HG03354 (cell line): ENCODE data around the gene AMACR.
"Not testable (repeated sequence)": the region's sequence is repeated elsewhere in the genome, so short reads cannot be mapped to it uniquely, and the experiment has no call there.

Experiments
- ATAC-seq: cut with Tn5 transposase; IDR thresholded peaks from one replicate; pipeline ENCODE4 v1.9.1; 2021; ENCODE audit warnings: mild to moderate bottlenecking; ENCODE audit not compliant: unreplicated experiment, poor library complexity, severe bottlenecking

AMACR gene

DNA sequence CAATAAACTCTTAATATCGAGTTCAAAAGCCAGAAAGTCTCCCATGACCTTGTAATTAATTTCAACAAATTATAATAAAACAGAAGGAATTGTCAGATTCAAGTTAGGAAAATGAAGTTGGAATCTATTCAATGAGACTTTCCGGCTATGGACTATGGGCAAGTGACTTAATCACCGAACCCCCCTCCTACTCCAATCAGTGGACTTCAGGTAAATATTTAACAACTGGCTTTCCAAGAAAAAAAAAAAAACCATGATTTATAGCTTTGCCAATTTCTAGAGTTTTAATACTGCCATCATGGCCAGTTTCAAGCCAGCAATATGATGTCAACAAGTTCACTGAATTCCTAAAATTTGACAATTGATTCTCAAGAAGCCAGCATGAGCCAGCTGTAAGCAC, 27.8 kb downstream of the AMACR start:
- no peak for ATAC-seq

DNA sequence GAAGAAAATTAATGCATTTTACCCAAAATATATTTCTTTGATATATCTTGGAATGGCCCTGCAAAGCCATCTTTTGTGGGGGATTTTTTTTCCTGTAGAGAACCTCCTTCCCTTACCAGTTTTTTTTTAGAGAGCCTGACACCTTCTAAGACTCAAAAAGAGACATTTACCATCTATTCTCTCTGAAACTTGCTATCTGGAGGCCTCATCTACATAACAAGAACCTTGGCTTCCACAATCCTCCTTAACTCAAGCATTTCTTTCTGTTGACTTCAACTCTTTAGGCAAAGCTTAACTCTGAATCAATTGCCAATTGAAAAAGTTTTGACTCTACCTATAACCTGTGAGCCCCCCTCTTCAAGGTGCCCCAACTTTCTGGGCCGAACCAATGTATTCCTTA, 29.5 kb downstream of the AMACR start:
- ATAC-seq = no peak

DNA sequence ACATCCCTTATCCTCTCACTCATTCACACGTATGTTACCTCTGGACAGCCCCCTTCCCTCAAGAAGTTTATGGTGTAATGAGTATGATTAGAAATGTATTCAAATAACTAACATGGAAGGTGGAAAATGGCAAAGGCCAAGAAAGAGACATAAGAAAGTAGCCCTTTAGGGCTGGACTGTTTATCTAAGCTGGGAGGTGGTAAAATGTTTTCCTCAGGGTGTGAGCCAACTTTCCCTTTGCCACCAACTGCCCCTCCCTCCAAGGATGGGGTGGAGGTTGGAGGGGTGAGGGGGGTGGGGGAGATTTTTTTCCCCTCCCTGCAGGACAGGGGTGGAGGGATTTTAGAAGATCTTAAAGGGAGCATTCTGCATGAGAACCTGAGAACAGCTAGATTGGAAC, 31.5 kb downstream of the AMACR start:
- ATAC-seq = no peak

DNA sequence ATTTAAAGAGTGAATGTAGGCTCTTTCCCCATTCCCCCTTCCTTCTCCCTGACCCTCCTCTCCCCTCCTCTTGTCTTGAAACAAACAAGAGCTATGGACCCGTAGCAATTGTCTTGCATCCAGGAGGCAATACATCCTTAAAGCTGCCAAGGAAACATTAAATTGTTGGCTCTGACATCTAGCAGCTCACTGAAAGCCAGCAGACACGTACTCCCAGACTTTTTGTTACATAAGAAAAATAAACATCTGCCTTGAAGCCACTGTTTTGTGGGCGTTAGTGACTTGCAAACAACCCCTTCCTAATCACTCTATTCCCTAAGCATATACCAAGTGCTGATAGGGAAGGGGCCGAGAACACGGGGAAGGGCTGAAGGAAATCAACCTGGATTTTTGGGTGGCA, 32.0 kb downstream of the AMACR start:
- no peak for ATAC-seq

DNA sequence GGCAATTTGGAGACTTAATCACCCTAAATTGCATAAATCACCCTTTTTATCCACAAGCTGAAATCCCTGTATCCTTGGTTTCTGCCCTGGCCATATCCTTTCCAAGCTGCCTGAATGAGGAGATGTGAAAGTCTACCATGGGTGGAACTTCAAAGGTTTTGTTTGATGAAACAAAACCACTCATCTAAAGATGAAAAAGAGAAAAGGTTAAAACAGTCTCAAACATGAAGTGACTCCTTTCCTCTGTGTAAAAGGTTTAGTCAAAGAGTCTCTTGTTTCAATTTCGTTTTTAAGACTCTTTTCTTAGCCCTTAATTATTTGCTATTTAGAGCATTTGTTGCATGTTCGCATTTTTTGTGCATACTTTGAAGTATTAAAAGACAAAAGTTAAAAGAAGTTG, 34.6 kb downstream of the AMACR start:
- no peak for ATAC-seq

DNA sequence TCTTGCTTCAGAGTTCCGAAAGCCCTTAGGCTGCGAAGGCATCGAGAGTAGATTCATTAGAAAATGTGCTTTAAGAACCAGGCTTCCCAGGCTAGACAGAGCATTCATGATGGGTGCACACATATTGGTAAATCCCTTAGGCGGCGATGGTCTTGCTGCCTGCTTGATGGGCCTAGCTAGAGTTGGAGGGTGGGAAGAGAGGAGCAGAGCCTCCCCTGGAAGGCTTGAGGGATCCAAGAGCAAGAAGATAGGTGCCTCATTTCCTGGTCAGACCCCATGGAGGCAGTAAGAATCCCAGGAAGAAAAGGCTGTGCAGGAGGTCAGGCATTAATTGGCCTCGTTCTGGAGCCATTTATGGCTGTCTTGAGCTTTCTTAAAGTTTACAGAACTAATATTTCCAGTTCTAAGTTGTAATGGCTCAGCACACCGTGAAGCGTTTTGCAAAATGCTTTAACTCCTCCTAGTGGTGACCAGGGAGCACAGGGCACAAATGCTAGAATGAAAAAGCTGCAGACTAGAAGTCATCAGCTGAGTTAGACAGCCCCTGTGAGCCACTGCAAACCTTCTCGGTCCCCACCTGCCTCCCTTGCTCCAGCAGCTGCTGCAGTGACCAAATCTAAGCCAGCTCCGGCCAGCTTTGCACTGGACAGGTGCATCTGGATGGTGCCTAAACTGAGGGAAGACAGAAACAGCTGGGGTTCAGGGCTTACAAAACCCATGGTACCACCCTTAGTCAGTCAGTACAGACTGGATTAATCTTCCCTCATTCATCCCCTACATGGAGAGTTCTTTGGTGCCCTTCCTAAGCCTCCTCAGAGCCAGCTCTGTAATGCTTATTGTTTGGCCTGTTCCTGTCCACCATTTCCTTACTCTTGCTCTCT, 38.0 kb downstream of the AMACR start:
- peak; percentile 84 for ATAC-seq

DNA sequence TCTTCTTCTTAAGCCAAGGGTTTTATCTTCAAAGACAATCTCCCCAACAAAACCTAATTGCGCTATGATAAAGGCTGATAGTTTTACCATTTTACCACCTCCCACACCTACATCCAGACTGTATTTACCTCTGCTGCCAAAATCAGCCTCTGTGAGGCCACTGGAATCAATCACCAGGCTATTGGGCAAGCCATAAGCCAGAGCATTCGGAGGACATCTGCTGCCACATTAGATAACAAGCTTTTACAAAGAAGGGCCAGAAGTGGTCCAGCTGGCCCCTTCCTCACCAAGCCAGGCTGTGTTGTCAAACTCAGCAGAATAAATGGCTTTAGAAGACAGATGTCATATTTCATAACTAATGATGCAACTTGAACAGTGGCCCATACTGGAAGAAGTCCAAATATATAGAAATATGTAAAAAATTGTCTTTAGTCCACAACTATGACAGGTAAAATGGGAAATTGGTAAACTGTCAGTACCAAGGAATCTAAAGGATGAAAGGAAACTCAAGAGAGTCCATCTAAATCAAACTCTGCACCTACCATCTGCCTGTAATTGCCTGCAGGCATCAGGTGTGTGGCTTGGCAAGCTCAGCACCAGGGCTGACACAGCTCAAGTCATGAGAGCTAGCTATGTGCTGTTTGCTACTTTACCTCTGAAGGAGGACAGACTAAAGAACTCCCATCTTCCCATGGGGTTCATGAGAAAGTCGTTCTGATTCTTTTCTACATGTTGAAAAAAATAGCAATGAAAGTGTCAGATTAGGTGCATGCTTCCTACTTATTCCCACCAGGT, 39.4 kb downstream of the AMACR start:
- no peak for ATAC-seq

DNA sequence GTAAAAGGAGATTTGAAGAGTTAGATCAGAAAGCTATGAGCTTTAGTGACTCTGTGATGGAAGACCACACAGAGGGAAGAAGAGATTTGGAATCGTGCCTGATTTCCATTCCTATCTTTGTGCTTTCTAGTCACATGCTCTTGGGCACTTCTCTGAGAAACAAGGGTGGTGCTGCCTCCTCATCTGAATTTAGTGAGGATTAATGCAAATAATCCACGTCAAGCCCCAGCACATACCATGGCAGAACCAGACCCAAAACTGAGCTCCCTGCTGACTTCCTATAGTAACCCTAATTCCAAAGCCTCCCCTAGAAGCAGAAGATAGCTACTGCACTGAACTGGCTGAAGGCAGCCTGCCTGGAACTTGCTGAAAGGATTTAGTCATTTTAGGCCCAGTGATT, 41.0 kb downstream of the AMACR start:
- ATAC-seq = no peak

DNA sequence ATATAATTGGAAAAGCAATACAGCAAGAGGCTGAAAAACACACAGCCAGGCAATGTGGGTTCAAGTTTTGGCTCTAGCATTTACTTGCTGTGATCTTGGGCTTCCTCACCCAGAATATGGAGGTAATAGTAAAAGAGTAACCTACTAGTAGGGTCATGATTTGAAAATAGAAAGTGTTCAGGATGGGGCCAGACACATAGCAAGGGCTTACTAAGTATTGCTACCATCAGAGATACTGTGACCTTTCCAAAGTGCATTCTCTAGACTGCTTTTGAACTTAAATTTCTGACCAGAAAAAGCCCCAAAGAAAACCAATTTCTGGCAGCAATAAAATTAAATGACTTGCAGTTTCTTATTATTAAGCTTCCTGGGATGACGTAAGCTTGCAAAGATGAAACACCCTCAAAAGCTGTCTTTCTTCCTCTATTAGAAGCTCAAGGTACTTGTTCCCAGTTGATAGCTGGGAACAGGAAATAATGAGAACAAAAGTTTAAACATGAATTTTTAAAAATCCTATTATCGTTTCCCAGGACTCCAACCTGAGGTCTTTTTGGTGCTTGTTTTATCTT, 43.6 kb downstream of the AMACR start:
- ATAC-seq = no peak

DNA sequence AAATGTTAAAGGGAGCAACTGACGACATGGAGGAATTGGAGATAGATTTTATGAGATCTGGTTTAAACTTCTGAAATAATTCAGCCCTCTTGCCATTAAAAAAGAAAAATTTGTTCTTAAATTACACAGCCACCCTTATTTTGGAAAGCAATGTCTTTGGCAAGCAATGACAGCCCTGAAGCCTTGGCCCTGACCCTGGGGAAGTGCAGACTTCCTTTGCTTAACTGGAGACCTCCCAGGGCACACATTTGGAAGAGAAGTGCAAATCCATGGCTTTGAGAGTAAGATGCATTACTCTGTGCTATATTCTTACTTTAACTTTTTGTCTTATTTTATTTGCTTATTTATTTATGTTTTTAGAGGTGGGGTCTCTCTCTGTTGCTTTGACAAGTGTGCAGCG, 49.7 kb downstream of the AMACR start:
- no peak for ATAC-seq

DNA sequence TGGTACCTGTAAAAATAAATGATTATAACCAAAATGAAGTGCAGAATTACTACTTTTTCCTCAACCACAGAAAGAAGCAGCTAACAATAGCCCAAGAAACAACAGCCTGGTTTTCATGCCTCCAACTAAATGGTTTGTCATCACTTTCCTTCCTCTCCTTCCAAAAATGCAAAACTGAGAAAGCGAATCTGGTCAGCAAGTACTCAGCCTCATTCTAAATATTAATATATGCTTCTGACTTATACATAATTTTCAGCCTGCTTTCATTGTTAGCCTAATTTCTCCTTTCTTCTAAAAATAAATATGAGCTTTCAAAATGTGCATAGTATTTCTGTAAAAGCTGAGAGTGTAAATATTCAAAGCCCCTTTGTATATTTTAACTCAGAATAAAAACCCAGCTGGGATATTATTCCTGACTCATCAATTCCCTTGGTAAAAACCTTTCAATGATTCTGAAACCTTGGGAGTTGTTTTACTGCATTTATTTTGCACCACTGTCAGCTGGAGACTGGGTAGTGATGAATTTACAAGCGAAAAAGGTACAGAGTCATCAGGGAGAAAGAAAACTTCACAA, 50.2 kb downstream of the AMACR start:
- no peak for ATAC-seq

DNA sequence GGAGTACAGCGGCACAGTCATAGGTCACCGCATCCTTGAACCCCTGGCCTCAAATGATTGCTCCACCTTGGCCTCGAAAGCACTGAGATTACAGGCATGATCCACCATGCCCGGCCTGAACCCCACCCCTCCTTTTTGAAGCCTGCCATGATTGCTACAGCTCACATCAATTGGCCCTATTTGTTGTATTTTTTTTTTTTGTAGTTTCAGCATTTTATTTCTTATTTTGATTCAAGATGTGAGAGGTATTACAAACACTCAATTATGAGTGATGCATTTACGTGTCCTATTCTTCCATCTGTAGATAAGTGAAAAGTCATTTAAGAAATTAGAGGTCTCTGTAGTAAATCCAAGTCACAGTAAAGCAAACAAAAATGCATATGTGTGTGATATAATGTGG, 55.7 kb downstream of the AMACR start:
- not testable (repeated sequence) for ATAC-seq

DNA sequence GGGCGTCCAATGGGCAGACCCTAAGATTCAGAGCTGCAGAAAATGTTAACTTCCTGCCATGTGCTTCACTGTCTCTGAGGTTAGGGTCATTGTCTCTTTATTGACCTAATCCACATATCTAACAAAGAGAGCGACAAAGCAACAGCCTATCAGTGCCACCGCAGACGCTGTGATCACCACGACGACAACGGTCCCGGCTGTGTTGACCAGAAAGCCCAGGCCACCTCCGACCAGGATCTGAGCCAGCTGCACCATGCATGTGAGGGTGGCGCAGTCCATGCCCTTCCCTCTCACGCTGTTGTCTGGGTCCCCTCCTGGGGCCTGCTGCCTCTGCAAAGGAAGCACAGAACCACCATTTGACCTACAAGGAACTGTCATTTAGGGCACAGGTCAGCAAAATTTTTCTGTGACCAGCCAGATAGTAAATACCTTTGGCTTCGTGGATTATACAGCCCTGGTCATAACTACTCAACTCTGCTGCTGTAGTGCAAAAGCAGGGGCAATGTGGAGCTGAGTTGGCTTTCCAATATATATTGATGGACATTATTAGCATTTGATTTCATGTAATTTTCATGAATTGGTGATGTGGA, 63.2 kb downstream of the AMACR start:
- no peak for ATAC-seq

DNA sequence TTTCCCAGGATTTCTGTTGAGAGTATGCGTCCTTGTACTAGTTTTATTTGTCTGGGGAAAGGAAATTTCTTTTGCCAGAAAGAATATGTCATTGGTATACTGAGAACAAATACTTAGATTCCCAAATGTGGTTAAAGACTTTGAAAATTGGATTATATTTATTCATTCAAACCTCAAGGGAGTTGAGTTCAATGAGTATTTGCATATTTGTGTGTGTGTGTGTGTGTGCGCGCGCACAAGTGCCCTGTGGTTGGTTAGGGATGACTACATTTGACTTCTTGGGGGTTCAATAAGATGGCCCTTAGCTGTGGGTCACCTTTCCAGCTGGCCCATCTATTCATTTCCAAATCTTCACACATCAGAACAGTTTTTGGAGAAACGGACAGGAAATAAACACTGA, 66.8 kb downstream of the AMACR start:
- ATAC-seq = no peak

DNA sequence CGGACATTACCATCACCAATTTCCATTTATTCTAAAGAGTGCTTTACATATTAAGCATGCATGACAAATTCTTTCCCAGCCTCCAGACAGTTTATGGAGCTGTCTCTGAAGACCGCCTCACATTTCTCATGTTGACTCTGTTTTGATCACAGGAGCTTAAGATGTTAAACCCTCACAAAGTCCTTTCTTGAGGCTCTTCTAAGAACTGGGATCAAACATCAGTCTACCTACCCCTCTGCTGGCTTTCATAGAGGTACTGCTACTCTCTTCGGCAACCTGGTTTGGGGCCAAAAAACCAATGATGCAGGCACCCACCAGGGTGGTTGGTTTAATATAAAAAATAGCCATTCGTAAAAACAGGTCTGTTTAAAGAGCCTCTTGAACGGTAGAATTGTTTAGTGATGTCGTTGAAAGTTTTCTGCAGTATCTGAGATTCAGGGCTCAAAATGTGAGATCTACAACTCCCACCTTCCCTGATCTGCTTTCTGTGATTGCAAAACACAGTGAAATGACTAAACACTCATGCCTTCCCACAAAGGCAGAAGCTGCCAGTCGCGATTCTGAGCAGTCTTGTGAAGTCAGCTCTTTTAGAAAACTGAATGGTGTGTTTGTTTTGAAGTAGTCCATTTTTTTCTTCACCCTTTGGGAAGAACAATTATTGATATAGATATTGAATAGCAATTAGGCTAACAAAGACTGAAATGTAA, 68.1 kb downstream of the AMACR start:
- ATAC-seq = no peak

DNA sequence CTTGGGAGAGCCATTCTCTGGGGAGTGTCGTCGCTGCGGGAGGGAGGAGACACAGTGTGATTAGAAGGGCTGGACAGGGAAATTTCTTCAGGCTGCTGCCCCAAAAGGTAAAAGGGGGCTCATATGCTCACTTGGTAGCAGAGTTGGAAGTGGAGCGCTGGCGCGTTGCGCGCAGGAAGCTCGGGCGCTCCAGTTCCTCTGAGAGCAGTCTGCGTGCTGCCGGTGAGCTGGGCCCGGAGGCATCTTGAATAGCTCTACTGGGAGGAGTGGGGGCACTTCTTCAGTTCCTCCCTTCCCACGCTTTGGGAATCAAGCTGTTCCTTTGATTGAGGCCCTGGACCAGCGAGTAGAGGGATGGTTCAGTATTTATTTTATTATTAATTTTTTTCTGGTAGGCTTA, 69.0 kb downstream of the AMACR start:
- no peak for ATAC-seq

DNA sequence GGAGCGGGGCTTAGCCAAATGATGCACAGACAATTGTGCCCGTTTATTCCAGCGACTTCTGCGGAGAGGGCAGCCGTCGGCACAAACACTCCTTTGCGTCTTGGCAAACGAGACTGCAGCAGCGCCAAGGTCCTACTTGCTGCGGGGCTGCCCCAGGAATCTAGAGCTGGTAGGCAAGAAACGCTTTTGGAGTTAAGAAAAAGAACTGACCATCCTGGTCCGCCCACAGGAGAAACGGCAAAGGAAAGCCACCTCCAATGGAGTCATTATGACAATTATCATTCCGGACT, 69.4 kb downstream of the AMACR start:
- ATAC-seq = no peak

DNA sequence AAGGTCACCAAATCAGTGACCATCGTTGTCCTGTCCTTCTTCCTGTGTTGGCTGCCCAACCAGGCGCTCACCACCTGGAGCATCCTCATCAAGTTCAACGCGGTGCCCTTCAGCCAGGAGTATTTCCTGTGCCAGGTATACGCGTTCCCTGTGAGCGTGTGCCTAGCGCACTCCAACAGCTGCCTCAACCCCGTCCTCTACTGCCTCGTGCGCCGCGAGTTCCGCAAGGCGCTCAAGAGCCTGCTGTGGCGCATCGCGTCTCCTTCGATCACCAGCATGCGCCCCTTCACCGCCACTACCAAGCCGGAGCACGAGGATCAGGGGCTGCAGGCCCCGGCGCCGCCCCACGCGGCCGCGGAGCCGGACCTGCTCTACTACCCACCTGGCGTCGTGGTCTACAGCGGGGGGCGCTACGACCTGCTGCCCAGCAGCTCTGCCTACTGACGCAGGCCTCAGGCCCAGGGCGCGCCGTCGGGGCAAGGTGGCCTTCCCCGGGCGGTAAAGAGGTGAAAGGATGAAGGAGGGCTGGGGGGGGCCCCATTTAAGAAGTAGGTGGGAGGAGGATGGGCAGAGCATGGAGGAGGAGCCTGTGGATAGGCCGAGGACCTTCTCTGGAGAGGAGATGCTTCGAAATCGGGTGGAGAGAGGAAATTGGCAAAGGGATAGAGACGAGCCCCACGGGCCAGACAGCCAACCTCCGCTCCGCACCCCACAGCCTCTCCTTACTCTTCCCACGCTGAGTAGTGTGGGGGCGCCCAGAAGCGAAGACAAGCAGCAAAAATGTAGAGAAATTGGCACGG, 69.9 kb downstream of the AMACR start:
- no peak for ATAC-seq
